HG03342 (cell line): ENCODE results near the gene IL1RAPL1.

Experiments
- ATAC-seq: cut with Tn5 transposase; IDR thresholded peaks from one replicate; pipeline ENCODE4 v1.9.1; 2021; ENCODE audit warnings: mild to moderate bottlenecking, moderate library complexity; ENCODE audit not compliant: unreplicated experiment

IL1RAPL1 gene

DNA sequence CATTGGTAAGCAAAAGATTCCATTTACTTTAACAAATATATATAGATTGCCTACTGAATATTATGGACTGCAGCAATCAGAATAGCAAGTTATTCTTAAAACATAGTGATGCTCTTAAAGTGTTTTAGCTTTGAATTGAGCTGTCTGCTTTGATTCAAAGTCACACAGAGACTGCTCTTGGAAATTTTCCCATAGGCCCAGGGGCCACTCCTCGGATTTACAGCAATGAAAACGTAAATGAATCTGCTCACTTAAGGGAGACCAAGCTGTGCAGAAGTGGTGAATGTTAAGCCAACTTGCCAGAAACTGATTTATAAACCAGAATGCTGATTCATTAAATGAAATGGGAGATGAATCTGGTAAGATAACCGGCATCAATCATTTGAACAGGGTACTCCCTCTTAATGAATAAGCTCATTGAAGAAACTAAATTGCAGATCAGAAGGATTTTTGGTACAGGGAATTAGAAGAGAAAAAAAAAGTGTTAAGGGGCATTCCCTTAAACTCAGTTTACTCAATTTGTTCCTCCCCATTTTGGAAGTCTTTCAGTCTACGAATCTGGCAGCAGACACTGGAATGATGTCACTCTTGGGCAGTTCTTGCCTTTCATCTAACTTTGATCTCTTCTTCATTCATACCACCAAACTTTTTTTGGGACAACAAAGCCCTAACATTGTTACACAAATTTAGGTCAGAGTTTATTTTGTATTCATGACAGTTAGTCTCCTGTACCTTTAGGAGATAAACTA, 1264.8 kb downstream of the IL1RAPL1 start:
- ATAC-seq, result no peak

DNA sequence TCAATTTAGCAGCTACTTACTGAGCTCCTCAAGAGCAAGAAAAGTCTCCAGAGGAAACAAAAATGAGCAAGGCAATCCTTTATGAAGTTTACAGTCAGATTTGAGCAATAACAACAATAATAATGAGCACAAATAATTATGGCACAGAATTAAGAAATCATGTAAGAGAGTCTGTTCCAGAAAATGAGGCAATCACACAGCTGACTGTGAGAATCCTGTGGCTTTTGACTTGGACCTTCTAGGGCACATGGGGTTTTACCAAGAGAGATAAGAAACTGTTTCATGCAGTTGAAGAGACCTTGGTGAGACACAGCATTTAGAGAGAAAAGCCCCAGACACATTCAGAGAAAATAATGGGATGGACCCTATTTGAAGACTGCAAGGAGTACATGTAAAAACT, 1265.5 kb downstream of the IL1RAPL1 start:
- ATAC-seq, result no peak

DNA sequence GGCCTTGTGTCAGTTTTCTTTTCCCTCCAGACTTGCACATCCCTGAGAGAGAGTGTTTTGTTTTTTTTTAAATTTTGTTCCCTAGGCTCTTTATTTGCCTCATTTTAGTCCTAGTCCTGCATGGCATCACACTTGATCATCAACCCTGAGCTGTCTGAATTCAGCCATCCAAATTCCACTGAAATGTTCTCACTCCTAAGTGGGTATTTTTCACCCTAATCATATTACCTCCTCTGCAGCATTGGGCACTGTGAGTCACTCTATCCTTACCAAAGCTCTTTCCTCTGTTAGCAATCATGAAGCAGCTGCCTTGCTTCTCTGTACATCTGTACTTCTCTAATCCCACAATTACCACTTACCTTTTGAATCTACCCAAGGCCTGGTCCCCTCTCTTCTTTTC, 1271.5 kb downstream of the IL1RAPL1 start:
- no peak for ATAC-seq

DNA sequence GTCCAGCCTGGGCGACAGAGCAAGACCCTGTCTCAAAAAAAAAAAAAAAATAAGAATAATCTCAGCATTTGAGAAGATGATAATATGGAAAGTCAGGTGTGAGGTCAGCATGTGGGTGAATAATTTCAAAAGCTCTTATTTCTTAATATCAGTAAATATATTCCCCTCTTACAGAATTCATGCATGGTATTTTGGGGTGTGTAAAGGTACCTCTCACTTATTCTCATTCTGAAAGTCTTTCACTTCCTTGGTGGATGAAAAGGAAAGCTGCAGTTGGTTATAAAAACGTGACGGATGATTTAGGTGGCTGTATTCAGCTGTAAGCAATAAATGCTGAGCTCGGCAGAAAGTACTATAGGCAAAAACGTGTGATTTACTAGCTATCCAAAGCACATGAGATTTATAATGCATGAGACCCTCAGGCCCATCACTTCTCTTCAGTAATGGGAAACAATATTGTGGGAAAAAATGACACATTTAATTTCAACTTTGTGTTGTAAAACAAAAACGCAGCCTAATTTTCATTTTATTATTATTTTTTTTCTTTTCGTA, 1275.0 kb downstream of the IL1RAPL1 start:
- ATAC-seq, result no peak

DNA sequence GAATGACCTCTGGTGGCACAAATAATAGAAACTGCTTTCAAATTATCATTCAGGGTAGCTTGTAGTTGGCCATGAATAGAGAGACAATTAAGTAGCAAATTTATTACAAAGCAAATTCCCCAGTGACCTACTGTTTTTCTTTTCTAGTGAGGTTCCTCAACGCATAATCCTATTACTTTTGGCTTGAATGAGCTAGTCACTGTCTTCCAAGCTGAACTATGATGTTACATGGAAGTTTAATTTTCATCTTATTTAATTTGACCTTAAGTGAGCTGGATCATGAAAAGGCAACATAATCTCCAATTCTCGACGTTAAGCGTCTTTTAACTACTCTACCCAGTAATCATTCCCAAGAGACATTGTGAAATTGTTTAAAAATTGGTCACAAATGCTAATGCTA, 1280.7 kb downstream of the IL1RAPL1 start:
- ATAC-seq, result no peak

DNA sequence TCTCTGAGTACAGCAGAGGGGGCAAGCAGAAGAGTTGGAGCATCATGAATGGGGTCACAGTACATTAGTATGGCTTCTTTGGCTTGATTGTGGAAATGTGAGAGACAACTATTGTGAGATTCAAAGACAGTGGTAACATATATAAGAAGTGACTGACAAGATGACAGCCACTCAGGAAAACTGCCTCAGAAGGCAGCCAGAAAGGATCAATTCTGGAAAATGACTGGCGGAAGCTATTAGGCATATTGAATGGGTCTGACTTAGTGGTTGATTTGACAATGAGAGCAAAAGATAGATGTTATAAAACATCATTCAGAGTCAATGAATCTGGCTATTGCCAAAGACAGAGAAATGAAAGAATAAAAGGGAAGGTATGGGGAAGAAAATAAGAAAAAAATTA, 1282.6 kb downstream of the IL1RAPL1 start:
- ATAC-seq, result no peak

DNA sequence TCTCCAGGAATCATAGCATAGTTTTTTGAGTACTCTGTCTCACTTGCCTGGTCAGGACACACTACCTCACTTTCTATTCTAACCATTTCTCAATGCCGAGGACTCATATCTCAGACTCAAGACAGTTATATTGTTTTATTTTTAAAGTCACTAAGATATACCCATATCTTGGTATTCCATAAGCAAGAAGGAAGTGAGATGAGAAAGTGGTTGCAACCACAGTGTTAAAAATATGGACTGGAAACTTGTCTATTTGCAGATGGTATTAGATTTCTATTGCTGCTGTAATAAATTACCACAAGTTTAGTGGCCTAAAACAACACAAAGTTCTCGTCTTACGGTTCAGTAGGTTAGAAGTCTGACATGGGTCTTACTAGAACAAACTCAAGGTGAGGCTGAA, 1283.4 kb downstream of the IL1RAPL1 start:
- peak; percentile 53 for ATAC-seq

DNA sequence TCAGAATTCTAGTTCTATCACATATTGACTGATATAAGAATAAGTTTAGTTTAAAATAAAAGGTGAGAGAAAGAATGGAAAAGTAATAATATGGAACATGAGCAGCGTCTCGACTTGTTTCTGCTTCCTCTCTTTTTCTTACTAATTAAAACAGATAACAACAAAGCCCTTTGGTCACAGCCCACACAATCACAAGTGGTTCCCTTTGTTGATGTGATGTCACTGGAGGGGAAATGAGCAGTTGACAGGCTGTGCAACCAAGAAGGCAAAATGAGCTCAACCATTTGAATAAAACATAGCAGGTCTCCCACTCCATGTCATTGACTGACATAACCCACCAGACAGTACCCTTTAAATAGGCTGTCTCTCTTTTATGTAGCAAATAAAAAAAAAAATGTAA, 1285.6 kb downstream of the IL1RAPL1 start:
- no peak for ATAC-seq

DNA sequence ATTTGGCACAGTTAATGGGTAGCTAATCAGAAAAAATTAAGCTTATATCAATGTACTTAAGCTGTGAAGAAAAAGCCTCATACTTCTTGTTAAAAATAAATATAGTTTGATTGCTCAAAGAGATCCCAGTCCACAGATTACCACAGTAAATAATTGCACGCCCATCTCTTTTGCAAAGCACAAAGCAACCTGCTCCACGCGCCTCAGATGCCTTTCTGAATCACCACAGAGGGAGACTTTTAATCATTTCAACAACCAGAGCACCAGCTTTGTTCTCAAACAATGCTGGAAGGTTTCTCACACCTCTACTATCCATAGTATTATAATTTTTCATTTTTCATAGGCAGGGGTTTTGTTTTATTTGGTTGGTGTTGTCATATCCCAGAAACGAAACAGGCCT, 1289.5 kb downstream of the IL1RAPL1 start:
- no peak for ATAC-seq

DNA sequence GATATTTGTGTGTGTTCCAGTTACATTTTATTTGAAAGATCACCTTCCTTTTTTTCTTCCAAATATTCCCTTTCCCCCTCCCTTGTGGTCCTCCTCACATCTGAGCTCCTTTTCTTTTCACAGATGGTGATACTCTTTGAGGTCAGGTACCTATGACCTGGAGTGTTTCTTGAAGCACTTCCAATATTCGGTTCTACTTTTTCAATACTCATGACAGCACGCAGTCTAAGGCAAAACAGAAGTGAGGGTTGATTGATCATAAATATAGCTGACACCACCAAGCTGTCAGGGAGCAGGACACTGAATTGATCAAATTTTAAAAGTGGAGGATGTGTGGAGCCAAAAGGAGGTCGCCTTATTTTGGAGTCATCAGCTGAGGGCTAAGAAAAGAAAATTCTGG, 1293.7 kb downstream of the IL1RAPL1 start:
- ATAC-seq, result no peak

DNA sequence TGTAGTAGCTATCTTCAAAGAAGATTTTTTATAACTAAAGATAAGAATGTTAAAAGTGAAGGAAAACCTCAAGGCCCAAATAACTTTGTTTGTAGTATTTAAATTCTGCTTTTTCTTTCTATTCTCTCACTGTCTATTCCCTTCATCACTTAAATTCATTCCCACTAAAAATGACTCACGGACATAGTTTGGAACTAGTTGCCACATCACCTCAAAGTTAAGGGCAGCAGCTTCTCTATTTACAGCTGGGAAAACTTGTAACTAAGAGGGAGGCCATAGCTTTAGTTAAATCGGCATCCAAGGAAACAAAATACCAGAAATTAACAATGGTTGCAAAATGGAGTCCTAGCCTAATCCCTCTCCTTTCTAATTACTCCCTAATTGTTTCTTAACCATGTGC, 1302.8 kb downstream of the IL1RAPL1 start:
- ATAC-seq, result no peak

DNA sequence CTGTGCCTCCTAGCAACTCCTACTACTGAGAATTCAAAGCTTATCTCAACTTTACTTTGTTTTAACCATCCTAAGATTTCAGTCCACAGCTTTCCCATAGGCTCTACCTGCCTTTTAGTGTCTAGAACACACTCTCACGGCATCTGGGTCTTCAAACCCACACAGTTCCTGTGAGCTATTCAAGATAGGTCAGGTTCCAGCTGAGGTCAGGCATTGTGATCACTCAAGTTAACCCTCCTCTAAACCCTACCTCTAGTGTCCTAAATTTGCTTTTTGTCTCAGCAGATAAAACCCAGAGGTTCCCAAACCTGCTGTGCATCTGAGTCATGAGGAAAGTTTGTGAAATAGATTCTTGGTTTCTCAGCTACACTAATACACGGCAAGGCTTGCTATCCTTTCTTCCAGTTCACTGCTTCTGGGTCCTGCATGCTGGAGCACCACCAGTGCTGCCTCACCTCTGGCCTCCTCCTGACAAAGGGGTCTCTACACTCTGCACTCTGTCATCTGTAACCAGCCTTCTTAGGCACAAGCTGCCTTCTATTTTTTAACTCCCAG, 1303.5 kb downstream of the IL1RAPL1 start:
- ATAC-seq, result no peak

DNA sequence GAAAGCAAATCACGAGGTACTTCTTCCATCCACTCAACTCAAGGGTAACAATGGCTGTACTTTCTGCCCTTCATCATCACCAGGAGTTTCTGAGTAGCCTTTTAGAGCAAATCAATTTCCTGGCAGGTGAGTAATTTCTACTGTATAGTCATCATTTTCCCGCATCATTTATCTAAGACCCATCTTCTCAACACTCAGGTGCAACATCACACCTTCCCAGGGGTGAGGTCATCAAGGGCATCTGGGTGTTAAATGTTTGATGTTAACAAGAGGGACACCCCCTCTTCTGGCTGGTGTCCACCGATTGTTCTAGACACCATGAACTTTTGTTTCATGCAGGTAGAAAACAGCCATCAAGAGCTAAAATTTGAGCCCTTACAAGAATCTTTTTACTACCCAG, 1314.8 kb downstream of the IL1RAPL1 start:
- no peak for ATAC-seq

DNA sequence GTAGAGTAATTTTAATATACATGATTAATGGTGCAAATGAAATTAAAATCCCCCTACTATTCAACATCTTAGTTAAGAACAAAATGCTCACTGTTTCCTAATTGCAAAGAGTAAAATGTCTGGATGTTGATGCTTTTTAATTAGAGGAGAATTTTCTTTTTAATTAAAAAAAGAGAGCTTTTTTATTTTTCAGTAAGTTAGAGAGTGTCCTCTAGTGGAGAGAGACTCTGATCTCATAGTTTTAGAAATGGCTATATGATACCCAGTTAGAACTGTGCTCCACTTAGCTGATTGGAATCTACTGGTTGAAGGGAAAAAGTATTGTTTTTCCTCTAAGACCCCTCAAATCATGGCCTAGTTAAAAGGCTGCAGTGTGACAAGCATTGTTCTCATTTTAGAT, 1316.1 kb downstream of the IL1RAPL1 start:
- ATAC-seq, result no peak

DNA sequence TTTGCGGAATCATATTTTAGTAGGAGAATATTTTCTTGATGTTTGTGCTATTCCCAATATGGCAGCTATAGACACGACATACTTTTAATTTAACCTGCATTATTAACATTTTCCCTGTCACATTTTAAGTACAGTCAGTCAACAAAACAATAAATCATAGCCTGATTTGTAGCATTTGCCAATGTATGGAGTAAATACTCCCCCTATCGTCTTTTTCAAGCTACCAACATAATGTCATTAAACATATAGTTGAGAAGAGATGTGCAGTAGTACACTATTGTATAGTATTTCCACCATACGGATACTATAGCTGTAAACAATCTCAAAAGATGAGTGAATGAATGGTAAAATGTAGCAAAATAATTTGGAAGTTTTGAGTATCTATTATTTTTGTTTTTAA, 1324.4 kb downstream of the IL1RAPL1 start:
- no peak for ATAC-seq

DNA sequence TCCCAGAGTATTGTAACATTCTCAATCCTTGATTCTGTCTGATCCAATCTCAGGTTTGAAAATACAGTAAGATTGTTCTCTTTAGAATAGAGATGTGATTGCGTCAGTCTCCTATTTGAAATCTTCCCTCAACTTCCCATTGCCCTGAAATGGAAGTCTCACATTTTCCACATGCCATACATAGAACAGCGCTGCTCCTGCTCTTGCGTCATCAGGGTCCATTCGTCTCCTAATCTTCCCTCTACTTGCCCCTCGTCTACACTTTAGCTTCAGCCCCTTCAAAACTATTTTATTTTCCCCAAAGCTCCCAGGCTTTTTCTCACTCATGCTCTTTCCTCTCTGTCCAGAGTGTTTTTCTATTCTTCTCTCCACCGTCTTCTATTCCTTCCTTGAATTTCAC, 1326.4 kb downstream of the IL1RAPL1 start:
- no peak for ATAC-seq

DNA sequence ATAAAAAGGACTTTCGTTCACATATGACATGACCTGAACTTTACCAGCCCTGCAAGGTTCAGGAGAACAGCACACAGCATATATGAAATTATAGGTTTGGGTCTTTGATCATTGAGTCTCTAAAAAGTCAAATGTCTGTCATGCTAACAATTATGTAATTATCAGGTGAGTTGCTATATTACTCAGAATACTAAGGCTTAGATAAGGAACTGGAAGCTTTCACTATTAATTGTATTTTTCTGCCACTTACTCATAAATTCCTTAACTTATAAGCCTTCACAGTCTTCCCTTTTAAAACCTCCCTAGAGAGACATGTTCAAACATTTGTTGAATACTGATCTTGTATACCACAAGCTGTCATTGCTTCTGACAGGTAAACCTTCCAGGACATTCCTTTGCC, 1335.4 kb downstream of the IL1RAPL1 start:
- no peak for ATAC-seq

DNA sequence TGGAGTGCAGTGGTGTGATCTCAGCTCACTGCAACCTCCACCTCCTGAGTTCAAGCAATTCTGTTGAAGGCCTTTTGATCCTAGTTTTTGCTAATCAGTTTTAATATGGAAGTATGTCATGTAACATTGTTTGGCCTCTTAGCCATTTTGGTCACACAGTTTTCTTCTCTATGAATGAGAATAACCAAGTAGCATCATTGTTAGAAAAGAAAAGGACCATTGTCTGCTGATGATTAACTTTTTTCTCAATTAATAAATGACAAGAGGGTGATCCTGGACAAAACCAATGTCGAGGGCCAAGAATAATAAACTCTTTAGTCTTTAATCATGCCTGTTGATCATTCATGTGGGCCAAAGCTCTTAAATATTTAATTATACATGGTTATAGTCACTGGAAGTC, 1338.8 kb downstream of the IL1RAPL1 start:
- no peak for ATAC-seq

DNA sequence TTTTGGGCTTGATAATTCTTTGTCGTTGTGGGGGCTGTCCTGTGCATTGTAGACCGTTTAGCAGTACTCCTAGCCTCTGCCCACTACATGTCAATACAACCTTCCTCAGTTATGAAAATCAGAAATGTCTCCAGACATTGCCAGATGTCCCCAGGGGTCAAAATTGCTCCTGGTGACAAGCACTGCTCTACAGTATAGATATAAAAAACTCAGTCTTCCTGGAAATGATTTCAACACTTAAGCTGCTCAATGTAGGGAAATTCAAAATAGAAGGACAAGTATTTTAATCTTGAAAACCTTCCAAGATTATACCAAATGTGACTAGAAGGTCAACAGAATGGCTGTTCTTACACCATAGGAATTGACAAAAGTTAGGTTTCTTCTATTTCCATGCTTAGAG, 1339.4 kb downstream of the IL1RAPL1 start:
- ATAC-seq, result no peak

DNA sequence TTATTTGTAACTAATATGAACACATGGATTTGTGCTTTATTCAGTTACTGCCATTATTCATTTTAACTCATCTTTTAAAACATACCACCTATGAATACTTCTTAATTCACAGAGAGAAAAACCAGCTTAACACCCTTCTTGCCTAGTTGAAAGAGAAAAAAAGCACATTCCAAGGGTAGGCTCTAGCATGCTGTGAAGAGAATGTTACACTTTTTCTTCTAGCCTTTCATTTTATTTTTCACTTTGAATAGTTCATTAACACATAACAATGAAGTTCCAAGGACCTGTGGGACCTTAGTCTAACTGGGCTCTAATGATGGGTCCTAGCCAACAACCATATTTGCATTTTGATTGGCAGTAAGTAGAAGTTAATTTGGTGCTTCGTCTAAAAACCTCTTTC, 1348.2 kb downstream of the IL1RAPL1 start:
- no peak for ATAC-seq

DNA sequence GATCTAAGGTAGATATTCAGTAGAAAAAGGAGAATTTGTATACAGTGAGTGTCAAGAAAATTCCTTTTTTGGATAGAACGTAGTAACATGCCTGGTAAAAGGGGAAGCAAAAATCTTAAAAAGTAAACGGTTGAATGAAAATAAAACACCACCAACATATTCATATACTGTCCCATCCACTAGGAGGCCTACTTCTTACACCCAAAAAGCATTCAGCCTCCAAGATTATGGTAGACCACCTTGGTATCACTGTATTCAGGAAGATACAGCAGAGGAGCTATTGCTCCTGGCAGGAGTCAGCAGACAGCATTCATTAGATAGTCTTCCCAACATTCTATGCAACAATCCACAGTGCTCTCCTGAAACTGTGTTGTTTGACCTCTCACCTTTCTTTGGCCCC, 1353.5 kb downstream of the IL1RAPL1 start:
- no peak for ATAC-seq

DNA sequence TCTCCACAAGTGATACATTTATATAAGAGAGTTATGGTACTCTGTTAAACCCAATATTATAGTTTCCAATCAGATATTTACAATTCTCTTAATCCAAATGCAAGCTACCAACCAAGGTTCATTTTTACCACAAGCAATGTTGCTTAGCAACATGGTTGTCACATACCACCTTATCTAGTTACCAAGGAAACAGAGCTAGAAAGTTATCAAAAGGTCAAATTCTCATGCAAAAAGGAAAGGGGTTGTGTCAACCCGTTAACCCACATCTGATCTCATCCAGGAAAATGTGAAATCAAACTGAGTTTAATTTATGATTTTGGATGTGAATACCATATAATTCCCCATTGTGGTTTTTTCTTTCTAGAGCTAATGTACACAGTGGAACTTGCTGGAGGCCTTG, 1354.0 kb downstream of the IL1RAPL1 start:
- ATAC-seq, result no peak

DNA sequence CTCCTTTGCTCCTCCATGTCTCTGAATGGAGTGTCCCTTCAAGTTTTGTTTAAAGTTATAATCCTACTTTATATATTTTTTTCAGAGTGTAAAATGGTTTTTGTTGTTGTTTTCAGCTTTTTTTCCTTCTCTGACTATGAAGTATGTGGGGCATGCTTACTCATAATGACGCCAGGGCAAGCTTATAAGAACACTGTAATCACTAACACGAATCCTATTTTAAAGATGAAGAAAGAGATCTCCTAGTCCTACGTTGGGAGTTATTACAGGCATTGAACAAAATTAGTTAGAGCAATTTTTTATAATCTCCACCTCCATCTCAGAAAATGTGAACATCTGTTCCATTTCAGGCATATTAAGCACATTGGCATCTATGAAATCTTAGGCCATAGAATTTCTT, 1360.0 kb downstream of the IL1RAPL1 start:
- no peak for ATAC-seq
